Cardiac septum (tissue), 1 donor: ENCODE data around the gene GPSM1. TPM values are rescaled to one million over a fixed set of nuclear protein-coding genes. Genes with fewer than 3 reads are reported as not detected.

Experiments used
- DNase-seq: peaks from one replicate; pipeline ENCODE4 v3.0.0-alpha.2; 2020; ENCODE audit warnings: low spot score
- intact Hi-C: fragments of 100-400 bp; cut with DNase I; formaldehyde crosslinking; loops from one replicate; pipeline ENCODE4 v1.14.0; 2022
- long read RNA-seq: library from polyadenylated mRNA; unstranded; transcript quantifications from one replicate; pipeline ENCODE4 v2.0.0, GENCODE V29; 2021
- total RNA-seq: library from RNA; stranded (reverse); fragmentation: NEBNext Ultra II Directional; extraction: Animal tissue kit (Norgen Biotek cat#: 25700); gene quantifications from one replicate; pipeline ENCODE4 v1.2.1, GENCODE V29; 2021
- donor health status: DM: no; HTN: no; CAD: no.

Gene GPSM1, protein sequence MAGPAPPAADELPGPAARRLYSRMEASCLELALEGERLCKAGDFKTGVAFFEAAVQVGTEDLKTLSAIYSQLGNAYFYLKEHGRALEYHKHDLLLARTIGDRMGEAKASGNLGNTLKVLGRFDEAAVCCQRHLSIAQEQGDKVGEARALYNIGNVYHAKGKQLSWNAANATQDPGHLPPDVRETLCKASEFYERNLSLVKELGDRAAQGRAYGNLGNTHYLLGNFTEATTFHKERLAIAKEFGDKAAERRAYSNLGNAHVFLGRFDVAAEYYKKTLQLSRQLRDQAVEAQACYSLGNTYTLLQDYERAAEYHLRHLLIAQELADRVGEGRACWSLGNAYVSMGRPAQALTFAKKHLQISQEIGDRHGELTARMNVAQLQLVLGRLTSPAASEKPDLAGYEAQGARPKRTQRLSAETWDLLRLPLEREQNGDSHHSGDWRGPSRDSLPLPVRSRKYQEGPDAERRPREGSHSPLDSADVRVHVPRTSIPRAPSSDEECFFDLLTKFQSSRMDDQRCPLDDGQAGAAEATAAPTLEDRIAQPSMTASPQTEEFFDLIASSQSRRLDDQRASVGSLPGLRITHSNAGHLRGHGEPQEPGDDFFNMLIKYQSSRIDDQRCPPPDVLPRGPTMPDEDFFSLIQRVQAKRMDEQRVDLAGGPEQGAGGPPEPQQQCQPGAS
- 35.1 TPM for total RNA-seq
- long read RNA-seq, transcript GPSM1-203 (4 exons, 1,111 nt): minor isoform, 10 of 72 reads
- long read RNA-seq, transcript GPSM1-205 (14 exons, 3,633 nt): major isoform, 16 of 72 reads
- long read RNA-seq, partial matches to known transcripts: 5 of 72 reads
- long read RNA-seq, other reads (novel, unspliced or antisense): 36 of 72 reads

- DNase-seq: no peak
- intact Hi-C loops: no loop called here
Observed at GRCh38 chr9:136327304-136327974, at the start of gene GPSM1. Gene GPSM1 (plus strand): TSS chr9:136327539. CDS start chr9:136327696, 157 bp downstream.

GRCh38 chr9:136277746-136278145 lies 49.6 kb upstream of the GPSM1 start:
- no peak for DNase-seq
- intact Hi-C loops: no loop called here

GRCh38 chr9:136278221-136278620 lies 49.1 kb upstream of the GPSM1 start:
- no peak for DNase-seq
- intact Hi-C loops: no loop called here

GRCh38 chr9:136278894-136279293 lies 48.4 kb upstream of the GPSM1 start:
- intact Hi-C loops: no loop called here
- DNase-seq: no peak

- DNase-seq: no peak
- intact Hi-C loops: no loop called here
Observed at GRCh38 chr9:136279471-136279870, 47.9 kb upstream of the GPSM1 start.

DNA sequence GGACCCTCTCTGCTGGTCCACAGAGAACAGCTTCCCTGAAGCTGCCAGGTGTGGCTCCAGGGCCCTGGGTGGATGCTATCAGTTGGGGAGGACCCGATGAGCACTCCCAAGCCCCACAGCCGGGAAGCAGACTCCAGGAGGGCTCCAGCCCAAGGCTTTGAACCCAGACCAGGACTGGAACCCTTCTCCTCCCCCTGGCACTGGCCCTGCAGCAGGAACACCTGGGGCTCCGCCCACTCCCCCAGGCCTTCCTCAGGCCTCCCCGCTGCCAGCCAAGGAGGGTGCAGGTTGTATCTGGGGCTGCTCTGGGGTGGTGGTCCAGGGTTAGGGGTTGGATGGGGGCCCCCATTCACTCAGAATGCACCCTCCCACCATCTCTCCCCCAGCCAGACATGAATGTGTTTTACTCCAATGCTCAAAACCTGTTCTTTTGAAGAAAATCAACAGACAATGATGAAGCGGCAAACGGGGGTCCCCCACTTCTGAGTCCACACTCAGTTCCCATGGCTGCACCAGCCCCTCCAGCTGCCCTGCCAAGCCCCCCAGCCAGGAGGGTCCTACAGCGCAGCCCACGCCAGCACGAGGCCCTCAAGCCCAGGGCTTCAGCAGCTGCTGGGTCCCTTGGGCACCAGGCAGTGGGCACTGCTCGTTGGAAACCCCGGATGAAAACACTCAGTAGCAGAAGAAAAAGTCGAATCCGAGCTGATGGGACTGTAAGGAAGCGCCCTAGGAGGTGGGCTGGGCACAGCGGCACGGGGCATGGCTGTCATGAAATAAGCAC lies 46.6 kb upstream of the GPSM1 start:
- DNase-seq: no peak
- intact Hi-C loops: no loop called here

DNA sequence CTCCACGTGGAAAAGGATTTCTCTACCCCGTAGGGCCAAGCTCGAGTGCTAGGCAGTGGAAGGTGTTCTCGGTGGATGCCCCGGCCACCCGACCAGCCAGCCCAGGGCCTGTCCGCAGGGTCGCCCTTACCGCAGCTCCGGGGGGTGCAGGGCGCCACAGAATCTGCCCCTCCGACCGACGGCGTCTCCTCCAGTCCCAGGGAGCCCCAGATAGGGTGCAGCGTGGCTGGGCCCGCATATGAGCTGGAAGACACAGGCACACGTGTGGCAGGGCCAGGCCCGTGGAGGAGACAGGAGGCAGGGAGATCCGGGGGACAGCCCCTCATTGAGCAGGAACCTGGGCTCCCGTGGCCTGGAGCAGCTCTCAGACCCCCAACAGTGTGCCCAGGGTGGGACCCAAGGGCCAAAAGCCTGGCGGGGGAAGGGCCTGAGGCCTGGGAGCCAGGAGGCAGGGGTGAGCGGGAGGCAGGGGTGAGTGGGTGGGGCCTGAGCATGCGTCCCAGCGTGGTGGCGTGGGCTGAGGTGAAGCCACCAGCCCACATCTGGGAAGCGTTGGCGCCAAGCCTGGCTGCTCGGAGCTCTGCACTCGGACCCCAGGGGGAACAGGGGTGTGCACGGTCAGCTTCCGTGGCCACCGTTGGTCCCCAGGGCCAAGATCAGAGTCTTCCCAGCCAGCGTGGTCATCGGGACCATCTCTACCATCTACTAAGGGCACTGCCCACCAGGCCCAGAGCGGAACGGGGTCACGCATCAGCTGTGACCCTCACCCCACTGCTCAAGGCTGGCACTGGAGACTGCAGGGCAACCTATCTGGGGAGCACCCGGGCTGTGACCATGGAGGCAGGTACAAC lies 45.7 kb upstream of the GPSM1 start:
- DNase-seq: no peak
- intact Hi-C loops: no loop called here

DNA sequence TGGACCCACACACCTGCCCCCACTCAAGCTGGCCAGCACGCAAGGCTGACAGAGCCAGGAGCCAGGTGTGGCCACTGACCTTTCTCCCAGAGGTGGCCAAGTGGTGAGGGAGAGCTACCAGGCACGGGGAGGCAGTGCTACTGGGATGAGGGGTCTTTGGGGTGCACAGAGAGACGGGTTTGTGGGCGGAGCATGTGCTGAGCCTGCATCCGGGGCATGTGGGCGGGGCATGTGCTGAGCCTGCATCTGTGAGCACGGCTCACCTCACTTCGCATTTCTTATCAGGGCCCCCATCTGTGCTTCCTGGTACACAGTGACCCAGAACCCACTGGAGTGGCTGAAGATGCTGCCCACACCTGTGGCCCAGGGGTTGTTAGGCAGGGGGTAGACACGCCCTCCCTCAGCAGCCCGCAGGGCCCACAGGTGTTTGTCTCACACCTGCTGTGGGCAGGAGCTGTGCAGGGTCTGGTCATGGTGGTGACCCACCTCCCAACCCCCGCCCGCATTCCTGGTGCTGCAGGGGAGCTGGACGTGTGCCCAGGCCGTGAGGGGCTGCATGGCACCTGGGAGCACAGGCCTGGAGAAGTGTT lies 45.0 kb upstream of the GPSM1 start:
- intact Hi-C loops: no loop called here
- no peak for DNase-seq

- intact Hi-C loops: loop anchor here (1.0 kb wide), 1 partner anchor 113 kb away; no protein-coding TSS in a partner anchor
- DNase-seq: peak; percentile 85
Observed at GRCh38 chr9:136283291-136284235, 43.8 kb upstream of the GPSM1 start.

DNA sequence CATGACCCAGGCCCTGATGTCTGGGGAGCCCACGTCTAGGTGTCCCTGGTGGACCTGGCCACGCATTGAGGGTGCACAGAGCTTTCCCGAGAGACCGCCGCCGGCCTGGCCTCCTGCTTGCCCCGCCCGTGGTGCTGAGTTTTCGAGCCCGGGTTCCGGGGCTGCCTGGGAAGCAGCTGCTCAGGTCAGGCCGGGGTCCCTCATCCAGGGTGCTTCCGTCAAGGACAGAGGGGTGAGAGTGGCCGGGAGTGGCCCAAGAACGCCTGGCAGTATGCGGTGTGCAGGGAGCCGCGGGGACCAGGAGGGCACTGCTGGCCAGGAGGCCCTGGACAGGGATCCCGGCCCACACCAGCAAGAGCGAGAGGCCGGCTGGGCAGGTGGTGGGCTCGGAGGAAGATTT lies 43.0 kb upstream of the GPSM1 start:
- intact Hi-C loops: no loop called here

DNA sequence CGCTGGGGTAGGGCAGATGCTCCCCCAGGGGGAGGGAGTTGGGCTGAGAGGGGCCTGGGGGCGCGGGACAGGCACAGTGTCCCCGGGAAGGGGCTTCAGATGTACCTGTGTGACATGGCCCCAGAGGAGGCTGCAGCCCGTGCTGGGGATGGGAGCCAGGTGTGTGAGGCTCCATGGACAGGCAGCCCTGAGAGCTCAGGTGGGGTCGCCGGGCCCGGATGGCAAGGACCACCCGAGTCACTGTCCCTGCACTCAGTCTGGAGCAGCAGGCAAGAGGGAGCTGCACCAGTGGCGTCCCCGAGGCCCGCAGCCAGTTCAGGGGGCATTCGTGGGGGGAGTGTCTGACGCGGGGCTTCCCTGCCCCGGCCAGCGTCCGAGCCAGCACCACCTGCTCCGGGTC lies 42.4 kb upstream of the GPSM1 start:
- no peak for DNase-seq
- intact Hi-C loops: no loop called here

More for the DNA sequence above, 43.0 kb upstream of the GPSM1 start:
- DNase-seq: no peak

GRCh38 chr9:136285501-136286358 lies 41.6 kb upstream of the GPSM1 start:
- no peak for DNase-seq
- intact Hi-C loops: no loop called here

DNA sequence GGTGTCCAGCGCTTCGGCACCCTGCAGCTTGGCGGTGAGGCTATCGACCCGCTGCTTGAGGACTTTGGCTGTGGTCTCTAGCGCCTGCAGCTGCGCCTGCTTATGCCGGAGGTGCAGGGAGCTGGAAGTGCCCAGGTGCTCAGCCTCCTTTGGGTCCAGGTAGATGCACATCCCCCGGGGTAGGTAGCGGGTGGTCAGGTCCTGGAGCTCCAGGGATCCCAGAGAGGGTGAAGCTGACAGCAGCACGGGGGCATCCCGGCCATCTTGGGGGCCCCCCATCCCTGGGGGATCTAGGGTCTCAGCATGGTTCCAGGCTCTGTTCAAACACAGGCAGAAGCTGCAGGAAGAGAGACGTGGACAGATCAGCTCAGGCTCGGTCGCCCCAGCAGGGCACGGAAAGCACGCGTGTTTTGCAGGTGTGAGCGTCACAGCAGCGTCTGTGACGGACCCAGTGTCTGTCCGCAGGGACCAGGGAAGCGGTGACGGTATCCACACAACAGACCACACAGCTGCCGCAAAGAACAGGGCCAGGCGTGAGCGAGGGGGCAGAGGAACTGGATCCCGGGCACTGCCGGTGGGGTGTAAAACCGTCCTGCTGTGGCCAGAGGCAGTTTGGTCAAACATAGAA lies 40.9 kb upstream of the GPSM1 start:
- DNase-seq: no peak
- intact Hi-C loops: no loop called here

DNA sequence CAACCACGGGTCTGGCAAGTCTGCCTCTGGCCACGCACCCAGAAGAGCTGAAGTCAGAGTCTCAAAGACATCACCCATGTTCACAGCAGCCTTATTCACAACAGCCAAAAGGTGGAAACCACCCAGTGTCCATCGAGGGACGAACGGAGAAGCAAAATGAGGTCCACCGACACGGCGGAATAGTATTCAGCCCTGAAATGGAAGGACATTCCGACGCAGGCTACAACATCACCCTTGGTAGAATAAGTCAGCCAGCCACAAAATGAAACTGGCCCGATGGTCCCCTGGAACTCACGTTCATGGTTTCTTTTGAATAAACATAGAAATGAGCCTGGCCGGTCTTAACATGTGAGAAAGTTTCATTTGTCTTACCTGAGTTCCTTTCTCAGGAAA lies 40.4 kb upstream of the GPSM1 start:
- DNase-seq: no peak
- intact Hi-C loops: no loop called here

- DNase-seq: no peak
- intact Hi-C loops: no loop called here
Observed at GRCh38 chr9:136287960-136288753, 39.2 kb upstream of the GPSM1 start.
